HG03039 (cell line): ENCODE results near the gene POTEM.
"Not testable (repeated sequence)": the region's sequence is repeated elsewhere in the genome, so short reads cannot be mapped to it uniquely, and the experiment has no call there.

ENCODE experiments used
- ATAC-seq: cut with Tn5 transposase; IDR thresholded peaks from one replicate; pipeline ENCODE4 v1.9.1; 2021; ENCODE audit warnings: mild to moderate bottlenecking, moderate library complexity; ENCODE audit not compliant: unreplicated experiment

The POTEM gene

GRCh38 chr14:18967134-18967533 is at the start of gene POTEM:
Gene POTEM, plus strand, starts transcription at chr14:18967434. Its CDS starts 52 bp downstream, at chr14:18967486.
- ATAC-seq, result not testable (repeated sequence)

GRCh38 chr14:18918345-18918744 is 48.9 kb upstream of the POTEM start:
- ATAC-seq, result not testable (repeated sequence)

- not testable (repeated sequence) for ATAC-seq
These were observed 47.2 kb upstream of the POTEM start for GRCh38 chr14:18920052-18920451.

- ATAC-seq, result not testable (repeated sequence)
These were observed 46.1 kb upstream of the POTEM start for GRCh38 chr14:18921055-18921701.

GRCh38 chr14:18936848-18937247 is 30.4 kb upstream of the POTEM start:
- ATAC-seq, result not testable (repeated sequence)

- not testable (repeated sequence) for ATAC-seq
These were observed 28.5 kb upstream of the POTEM start for GRCh38 chr14:18938733-18939132.

- ATAC-seq, result not testable (repeated sequence)
These were observed 17.3 kb upstream of the POTEM start for GRCh38 chr14:18949939-18950338.

GRCh38 chr14:18953085-18953484 is 14.1 kb upstream of the POTEM start:
- not testable (repeated sequence) for ATAC-seq

GRCh38 chr14:18955816-18956215 is 11.4 kb upstream of the POTEM start:
- ATAC-seq, result not testable (repeated sequence)

GRCh38 chr14:18961576-18961975 is 5.7 kb upstream of the POTEM start:
- ATAC-seq, result not testable (repeated sequence)

- not testable (repeated sequence) for ATAC-seq
These were observed 5.1 kb upstream of the POTEM start for GRCh38 chr14:18962143-18962542.

- not testable (repeated sequence) for ATAC-seq
These were observed 4.0 kb upstream of the POTEM start for GRCh38 chr14:18963276-18963675.

- ATAC-seq, result not testable (repeated sequence)
These were observed 2.4 kb upstream of the POTEM start for GRCh38 chr14:18964878-18965277.

- not testable (repeated sequence) for ATAC-seq
These were observed 35.3 kb downstream of the POTEM start for GRCh38 chr14:19002566-19002965.

GRCh38 chr14:19006490-19006889 is 39.3 kb downstream of the POTEM start:
- not testable (repeated sequence) for ATAC-seq

GRCh38 chr14:19007678-19008077 is 40.4 kb downstream of the POTEM start:
- not testable (repeated sequence) for ATAC-seq

GRCh38 chr14:19011029-19011428 is 43.8 kb downstream of the POTEM start:
- ATAC-seq, result not testable (repeated sequence)

- ATAC-seq, result not testable (repeated sequence)
These were observed 44.5 kb downstream of the POTEM start for GRCh38 chr14:19011703-19012102.

- ATAC-seq, result not testable (repeated sequence)
These were observed 48.0 kb downstream of the POTEM start for GRCh38 chr14:19015185-19015584.

- not testable (repeated sequence) for ATAC-seq
These were observed 57.9 kb downstream of the POTEM start for GRCh38 chr14:19025080-19025589.

- ATAC-seq, result not testable (repeated sequence)
These were observed 59.6 kb downstream of the POTEM start for GRCh38 chr14:19026649-19027351.

GRCh38 chr14:19027895-19028294 is 60.7 kb downstream of the POTEM start:
- ATAC-seq, result not testable (repeated sequence)
